Neural progenitor cell (in vitro differentiated cells): ENCODE results near the gene VSIG8.

Experiments used
- CTCF ChIP-seq: fragments of 200-600 bp; sonication (generic); IDR thresholded peaks from 2 replicates; pipeline ENCODE4 v1.5.1; 2017; ENCODE audit warnings: antibody characterized with exemption, mild to moderate bottlenecking
- EZH2 ChIP-seq: fragments of 200-600 bp; sonication (generic); IDR thresholded peaks from 2 replicates; pipeline ENCODE4 v1.6.1; 2017; ENCODE audit warnings: antibody characterized with exemption, mild to moderate bottlenecking, moderate library complexity

GRCh38 chr1:159867664-159868026 is 5.2 kb upstream of the VSIG8 start:
- TF ChIP-seq CTCF (no peak), EZH2 (no peak)
